Activated naive CD4-positive, alpha-beta T cell treated with anti-CD3 and anti-CD28 coated beads, Interleukin-2, amount 10 ng/mL, durations not matched to agents 7 days and 5 days (primary cell): ENCODE results near the gene PFKFB3.
A peak's percentile ranks its signal among the peaks of the same experiment; 100 is the strongest.

Experiments used
- CTCF ChIA-PET: fragments of 350-600 bp; sonication (Branson Sonifier 250); formaldehyde crosslinking; loops from one replicate; lab custom pipeline; 2021; ENCODE audit warnings: antibody characterized with exemption; lab: Charles Lee
- DNase-seq: peaks from one replicate; pipeline ENCODE4 v3.0.0-alpha.2; 2020
- H3K27ac Mint-ChIP-seq: one replicate; pipeline ENCODE4 v1.8.0; 2021; ENCODE audit warnings: mild to moderate bottlenecking, moderate library complexity, mixed read lengths
- H3K27me3 Mint-ChIP-seq: one replicate; pipeline ENCODE4 v1.8.0; 2021; ENCODE audit warnings: mild to moderate bottlenecking, mixed read lengths
- H3K36me3 Mint-ChIP-seq: one replicate; pipeline ENCODE4 v1.8.0; 2021; ENCODE audit warnings: mixed read lengths
- H3K4me1 Mint-ChIP-seq: one replicate; pipeline ENCODE4 v1.8.0; 2021; ENCODE audit warnings: mixed read lengths
- H3K4me3 Mint-ChIP-seq: one replicate; pipeline ENCODE4 v1.8.0; 2021; ENCODE audit warnings: mild to moderate bottlenecking, moderate library complexity, mixed read lengths
- H3K9me3 Mint-ChIP-seq: one replicate; pipeline ENCODE4 v1.8.0; 2021; ENCODE audit warnings: mixed read lengths

Gene PFKFB3

GRCh38 chr10:6296828-6297251 lies 94.1 kb downstream of the PFKFB3 start:
- no peak overlapping the region for H3K27ac Mint-ChIP-seq
- H3K36me3 Mint-ChIP-seq, result peaks cover 36% of the 10 kb centered on the region
- H3K4me1 Mint-ChIP-seq, result peaks cover 82% of the 10 kb centered on the region
- CTCF ChIA-PET, result no interaction called here
- peaks cover 20% of the 10 kb centered on the region for H3K9me3 Mint-ChIP-seq
- no peaks in the 10 kb centered on the region for H3K27me3 Mint-ChIP-seq
- no peak for DNase-seq
- no peak overlapping the region for H3K4me3 Mint-ChIP-seq

GRCh38 chr10:6297522-6297921 lies 94.8 kb downstream of the PFKFB3 start:
- peaks cover 79% of the 10 kb centered on the region for H3K4me1 Mint-ChIP-seq
- DNase-seq, result no peak
- H3K9me3 Mint-ChIP-seq, result peaks cover 20% of the 10 kb centered on the region
- no peak overlapping the region for H3K4me3 Mint-ChIP-seq
- peaks cover 36% of the 10 kb centered on the region for H3K36me3 Mint-ChIP-seq
- H3K27ac Mint-ChIP-seq, result no peak overlapping the region
- H3K27me3 Mint-ChIP-seq, result no peaks in the 10 kb centered on the region
- CTCF ChIA-PET, result no interaction called here

GRCh38 chr10:6297951-6298381 lies 95.2 kb downstream of the PFKFB3 start:
- CTCF ChIA-PET, result no interaction called here
- Mint-ChIP-seq H3K27me3 (no peaks in the 10 kb centered on the region), H3K4me3 (no peak overlapping the region), H3K27ac (no peak overlapping the region), H3K4me1 (peaks cover 79% of the 10 kb centered on the region), H3K9me3 (peaks cover 22% of the 10 kb centered on the region), H3K36me3 (peaks cover 37% of the 10 kb centered on the region)
- no peak for DNase-seq

GRCh38 chr10:6298428-6298827 lies 95.7 kb downstream of the PFKFB3 start:
- no peak for DNase-seq
- H3K27ac Mint-ChIP-seq, result no peak overlapping the region
- H3K9me3 Mint-ChIP-seq, result peaks cover 22% of the 10 kb centered on the region
- H3K27me3 Mint-ChIP-seq, result no peaks in the 10 kb centered on the region
- H3K4me3 Mint-ChIP-seq, result no peak overlapping the region
- peaks cover 39% of the 10 kb centered on the region for H3K36me3 Mint-ChIP-seq
- CTCF ChIA-PET, result no interaction called here
- H3K4me1 Mint-ChIP-seq, result peaks cover 78% of the 10 kb centered on the region

- Mint-ChIP-seq H3K9me3 (peaks cover 19% of the 10 kb centered on the region), H3K4me1 (peaks cover 72% of the 10 kb centered on the region), H3K4me3 (no peak overlapping the region), H3K36me3 (peaks cover 31% of the 10 kb centered on the region), H3K27ac (peak overlapping the region; percentile 66), H3K27me3 (no peaks in the 10 kb centered on the region)
- CTCF ChIA-PET, result interaction anchor here (1.9 kb wide), 1 partner anchor 102 kb away, joined by 6 read pairs; no protein-coding TSS in a partner anchor
- no peak for DNase-seq
Measured at GRCh38 chr10:6299234-6299633, 96.5 kb downstream of the PFKFB3 start.

GRCh38 chr10:6299743-6300105 lies 97.0 kb downstream of the PFKFB3 start:
- H3K27ac Mint-ChIP-seq, result peak overlapping the region; percentile 95
- CTCF ChIA-PET, result interaction anchor here (0.6 to 1.9 kb wide), 2 partner anchors 102 to 214 kb away, joined by 3 to 6 read pairs; no protein-coding TSS in a partner anchor
- H3K27me3 Mint-ChIP-seq, result no peaks in the 10 kb centered on the region
- peaks cover 30% of the 10 kb centered on the region for H3K36me3 Mint-ChIP-seq
- no peak for DNase-seq
- H3K4me3 Mint-ChIP-seq, result peak overlapping the region; percentile 10
- peaks cover 15% of the 10 kb centered on the region for H3K9me3 Mint-ChIP-seq
- H3K4me1 Mint-ChIP-seq, result peaks cover 70% of the 10 kb centered on the region

- peak; percentile 52 for DNase-seq
- Mint-ChIP-seq H3K36me3 (peaks cover 27% of the 10 kb centered on the region), H3K27ac (peak overlapping the region; percentile 95), H3K9me3 (peaks cover 12% of the 10 kb centered on the region), H3K4me1 (peaks cover 67% of the 10 kb centered on the region), H3K4me3 (peak overlapping the region; percentile 10), H3K27me3 (no peaks in the 10 kb centered on the region)
- CTCF ChIA-PET, result interaction anchor here (0.6 to 1.9 kb wide), 6 partner anchors 43 to 214 kb away, joined by 3 to 6 read pairs (median 4); partner anchors contain the start of gene PFKFB3
Measured at GRCh38 chr10:6300106-6300783, 97.5 kb downstream of the PFKFB3 start.

- Mint-ChIP-seq H3K9me3 (peaks cover 10% of the 10 kb centered on the region), H3K4me1 (peaks cover 62% of the 10 kb centered on the region), H3K4me3 (peak overlapping the region; percentile 10), H3K27ac (peak overlapping the region; percentile 95), H3K36me3 (peaks cover 26% of the 10 kb centered on the region), H3K27me3 (no peaks in the 10 kb centered on the region)
- no peak for DNase-seq
- CTCF ChIA-PET, result interaction anchor here (0.7 to 1.9 kb wide), 5 partner anchors 44 to 105 kb away, joined by 3 to 6 read pairs (median 4); partner anchors contain the start of gene PFKFB3
Measured at GRCh38 chr10:6300784-6301460, 98.2 kb downstream of the PFKFB3 start.

GRCh38 chr10:6301488-6302075 lies 98.8 kb downstream of the PFKFB3 start:
- no peak for DNase-seq
- CTCF ChIA-PET, result interaction anchor here (1.6 kb wide), 1 partner anchor 45 kb away, joined by 4 read pairs; no protein-coding TSS in a partner anchor
- Mint-ChIP-seq H3K4me3 (no peak overlapping the region), H3K9me3 (peaks cover 10% of the 10 kb centered on the region), H3K4me1 (peaks cover 56% of the 10 kb centered on the region), H3K36me3 (peaks cover 26% of the 10 kb centered on the region), H3K27ac (peak overlapping the region; percentile 67), H3K27me3 (no peaks in the 10 kb centered on the region)
